Astrocyte of the hippocampus (primary cell): Measurements from ENCODE around the gene FGD3.
"Not testable (repeated sequence)": the region's sequence is repeated elsewhere in the genome, so short reads cannot be mapped to it uniquely, and the experiment has no call there.

ENCODE experiments used
- DNase-seq: peaks from one replicate; pipeline ENCODE4 v3.0.0; 2011; ENCODE audit warnings: low read depth, low spot score

Gene FGD3

GRCh38 chr9:92977279-92977678 lies 30.0 kb downstream of the FGD3 start:
- no peak for DNase-seq

GRCh38 chr9:92978345-92978875 lies 31.1 kb downstream of the FGD3 start:
- DNase-seq: no peak

GRCh38 chr9:92979283-92980056 lies 32.1 kb downstream of the FGD3 start:
- DNase-seq: no peak

- no peak for DNase-seq
These were observed 32.9 kb downstream of the FGD3 start for GRCh38 chr9:92980085-92980745.

GRCh38 chr9:92982130-92982529 lies 34.8 kb downstream of the FGD3 start:
- DNase-seq: no peak

GRCh38 chr9:92983984-92984589 lies 36.8 kb downstream of the FGD3 start:
- DNase-seq: no peak

GRCh38 chr9:92984976-92985375 lies 37.7 kb downstream of the FGD3 start:
- no peak for DNase-seq

- no peak for DNase-seq
These were observed 39.1 kb downstream of the FGD3 start for GRCh38 chr9:92986176-92987119.

GRCh38 chr9:92988215-92988768 lies 41.0 kb downstream of the FGD3 start:
- no peak for DNase-seq

- no peak for DNase-seq
These were observed 42.2 kb downstream of the FGD3 start for GRCh38 chr9:92989561-92989960.

GRCh38 chr9:92990461-92990860 lies 43.1 kb downstream of the FGD3 start:
- no peak for DNase-seq

GRCh38 chr9:92992549-92992948 lies 45.2 kb downstream of the FGD3 start:
- DNase-seq: peak; percentile 14

GRCh38 chr9:92998871-92999270 lies 51.5 kb downstream of the FGD3 start:
- not testable (repeated sequence) for DNase-seq

GRCh38 chr9:93001031-93001430 lies 53.7 kb downstream of the FGD3 start:
- no peak for DNase-seq

- no peak for DNase-seq
These were observed 55.4 kb downstream of the FGD3 start for GRCh38 chr9:93002700-93003099.

- DNase-seq: peak; percentile 67
These were observed 56.5 kb downstream of the FGD3 start for GRCh38 chr9:93003552-93004407.

- DNase-seq: no peak
These were observed 57.2 kb downstream of the FGD3 start for GRCh38 chr9:93004561-93004960.

- no peak for DNase-seq
These were observed 58.6 kb downstream of the FGD3 start for GRCh38 chr9:93005876-93006275.

- no peak for DNase-seq
These were observed 60.3 kb downstream of the FGD3 start for GRCh38 chr9:93007529-93008058.

GRCh38 chr9:93008457-93008856 lies 61.1 kb downstream of the FGD3 start:
- DNase-seq: no peak
